Fibroblast of skin of back (primary cell): ENCODE measurements around the gene ARHGEF11.
A peak's percentile ranks its signal among the peaks of the same experiment; 100 is the strongest.
"Not testable (repeated sequence)": the region's sequence is repeated elsewhere in the genome, so short reads cannot be mapped to it uniquely, and the experiment has no call there.

ENCODE experiments used
- DNase-seq: peaks from one replicate; pipeline ENCODE4 v3.0.0-alpha.2; 2013

ARHGEF11 gene

DNA sequence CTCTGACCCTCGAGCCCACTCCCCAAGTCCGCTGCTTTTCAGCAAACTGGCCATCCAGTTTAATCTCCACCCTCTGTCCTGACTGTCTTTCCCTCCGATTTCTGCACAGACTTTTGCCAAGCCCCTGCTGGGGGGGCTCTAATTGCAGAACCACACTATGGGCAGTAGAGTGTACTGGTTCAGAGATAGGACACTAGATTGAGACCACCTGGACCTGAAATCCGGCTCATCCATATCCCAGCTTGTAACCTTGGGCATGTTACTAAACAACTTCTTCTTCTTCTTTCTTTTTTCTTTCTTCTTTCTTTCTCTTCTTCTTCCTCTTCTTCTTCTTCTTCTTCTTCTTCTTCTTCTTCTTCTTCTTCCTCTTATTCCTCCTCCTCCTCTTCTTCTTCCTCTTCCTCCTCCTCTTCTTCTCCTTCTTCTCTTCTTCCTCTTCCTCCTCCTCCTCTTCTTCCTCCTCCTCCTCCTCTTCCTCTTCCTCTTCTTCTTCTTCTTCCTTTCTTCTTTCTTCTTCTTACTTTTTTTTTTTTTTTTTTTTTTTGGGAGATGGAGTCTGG, 117.4 kb downstream of the ARHGEF11 start:
- no peak for DNase-seq

GRCh38 chr1:156927215-156928042, 118.1 kb downstream of the ARHGEF11 start:
- DNase-seq, result peak; percentile 76

DNA sequence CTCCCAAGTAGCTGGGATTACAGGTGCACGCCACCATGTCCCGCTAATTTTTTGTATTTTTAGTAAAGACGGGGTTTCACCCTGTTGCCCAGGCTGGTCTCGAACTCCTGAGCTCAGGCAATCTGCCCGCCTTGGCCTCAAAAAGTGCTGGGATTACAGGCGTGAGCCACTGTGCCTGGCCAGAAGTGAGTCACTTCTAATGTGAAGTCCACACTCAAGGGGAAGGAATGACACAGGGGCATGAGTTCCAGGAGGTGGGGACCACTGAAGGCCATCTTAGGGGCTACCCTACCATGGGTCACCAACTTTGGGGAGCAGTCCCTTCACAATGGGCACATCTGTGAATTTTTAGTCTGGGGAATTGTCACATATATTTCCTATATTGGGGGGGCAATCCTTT, 118.8 kb downstream of the ARHGEF11 start:
- DNase-seq, result not testable (repeated sequence)

- DNase-seq, result peak; percentile 83
Observed at GRCh38 chr1:156926175-156926574, 119.4 kb downstream of the ARHGEF11 start.

DNA sequence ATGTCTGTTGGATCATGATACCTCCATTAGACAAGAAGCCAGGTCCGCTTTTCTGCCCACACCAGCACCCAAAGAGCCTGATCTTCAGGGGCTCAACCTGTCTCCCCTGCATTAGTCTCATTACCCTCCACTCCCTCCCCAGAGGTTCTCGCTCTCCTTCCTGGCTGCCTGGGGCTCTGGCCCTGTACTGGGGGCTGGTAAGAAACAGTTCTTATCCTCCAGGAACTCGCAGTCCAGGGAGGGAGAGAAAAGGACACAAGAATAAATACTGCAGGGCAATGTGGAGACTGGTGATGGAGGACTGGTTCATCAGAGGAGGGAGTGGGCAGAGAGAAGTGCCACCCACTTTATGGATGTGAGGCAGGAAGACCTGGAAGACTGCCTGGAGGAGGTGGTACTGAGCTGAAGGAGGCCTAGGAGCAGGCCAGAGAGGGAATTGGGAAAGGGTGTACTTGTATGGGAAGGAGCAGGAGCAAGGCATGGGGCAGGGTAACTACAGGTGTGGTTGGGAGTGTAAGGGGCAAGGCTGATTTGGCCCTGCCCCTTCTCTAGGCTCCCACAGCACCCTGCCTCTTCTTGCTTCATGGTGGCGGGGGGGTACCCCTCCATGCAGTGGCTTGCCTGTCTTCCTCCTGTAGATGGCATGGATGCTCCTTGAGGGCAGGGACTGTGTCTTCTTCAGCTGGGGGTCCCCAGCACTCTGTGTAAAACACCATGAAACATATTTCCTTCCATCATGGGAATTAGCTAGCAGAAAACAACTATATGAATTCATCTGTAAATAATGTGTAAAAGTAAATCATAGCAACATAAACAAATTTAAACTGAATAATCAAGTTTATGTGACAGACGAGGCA, 120.2 kb downstream of the ARHGEF11 start:
- DNase-seq, result no peak

DNA sequence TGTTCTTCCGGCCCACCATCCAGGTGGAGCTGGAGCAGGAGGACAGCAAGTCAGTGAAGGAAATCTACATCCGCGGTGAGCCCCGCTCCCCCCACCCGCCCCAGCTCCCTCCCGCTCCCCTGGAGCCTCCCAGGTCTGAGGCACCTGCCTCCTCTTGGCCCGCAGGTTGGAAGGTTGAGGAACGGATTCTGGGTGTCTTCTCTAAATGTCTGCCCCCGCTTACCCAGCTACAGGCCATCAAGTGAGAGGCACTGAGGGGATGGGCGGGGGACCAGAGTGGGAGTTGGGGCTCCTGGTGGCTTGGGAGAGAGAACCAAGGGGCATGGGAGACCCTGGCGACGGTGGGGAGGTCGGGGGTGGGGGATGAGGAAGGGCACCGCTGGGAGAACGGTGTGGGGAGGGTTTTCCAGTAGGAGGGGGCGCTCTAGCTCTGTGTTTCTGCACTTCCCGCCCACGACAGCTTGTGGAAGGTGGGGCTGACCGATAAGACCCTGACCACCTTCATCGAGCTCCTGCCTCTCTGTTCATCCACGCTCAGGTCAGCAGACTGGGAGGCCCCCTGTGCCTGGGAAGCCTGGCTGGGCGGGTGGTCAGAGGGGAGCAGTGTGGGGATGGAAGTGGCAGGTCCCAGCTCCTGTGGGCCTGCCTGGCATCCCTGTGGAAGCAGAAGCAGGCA, 120.9 kb downstream of the ARHGEF11 start:
- no peak for DNase-seq

GRCh38 chr1:156923670-156924477, 121.7 kb downstream of the ARHGEF11 start:
- DNase-seq, result no peak

DNA sequence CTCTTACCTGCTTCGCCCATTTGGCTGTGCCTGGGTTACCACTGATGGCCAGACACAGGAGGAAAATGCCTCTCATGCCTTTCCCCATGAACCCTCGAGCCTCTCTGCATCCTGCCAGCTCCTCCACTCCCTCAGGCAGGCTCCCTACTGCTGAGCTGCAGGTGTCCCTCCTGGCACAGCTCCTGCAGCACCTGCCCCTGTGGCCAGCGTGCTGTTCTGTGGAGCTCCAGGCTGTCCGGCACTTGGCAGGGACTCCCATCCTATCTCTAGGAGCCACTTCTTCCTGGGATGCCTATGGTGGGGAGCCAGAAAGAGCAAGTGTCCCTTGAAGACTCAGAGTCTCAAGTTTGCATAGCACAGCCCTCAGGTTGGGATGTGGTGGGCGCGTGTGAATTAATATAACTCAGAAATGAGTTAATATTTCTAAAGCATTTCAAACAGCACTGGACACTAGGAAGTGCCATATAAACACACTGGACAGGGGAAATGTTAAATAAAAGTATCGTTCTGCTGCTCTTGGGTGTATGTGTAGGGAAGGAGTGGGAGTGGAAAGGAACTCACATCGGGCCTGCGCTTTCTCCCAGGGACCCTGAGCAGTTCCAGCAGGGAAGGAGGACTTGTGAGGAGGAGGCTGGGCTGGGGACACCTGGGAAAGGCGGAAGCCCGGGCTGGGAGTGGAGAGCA, 122.4 kb downstream of the ARHGEF11 start:
- DNase-seq, result no peak

GRCh38 chr1:156921053-156921529, 124.5 kb downstream of the ARHGEF11 start:
- no peak for DNase-seq

GRCh38 chr1:156920233-156921052, 125.1 kb downstream of the ARHGEF11 start, which contains the start of gene LRRC71:
TSS of gene LRRC71 (plus strand) at chr1:156920632. CDS start at chr1:156920804, 172 bp downstream.
- peak; percentile 76 for DNase-seq

DNA sequence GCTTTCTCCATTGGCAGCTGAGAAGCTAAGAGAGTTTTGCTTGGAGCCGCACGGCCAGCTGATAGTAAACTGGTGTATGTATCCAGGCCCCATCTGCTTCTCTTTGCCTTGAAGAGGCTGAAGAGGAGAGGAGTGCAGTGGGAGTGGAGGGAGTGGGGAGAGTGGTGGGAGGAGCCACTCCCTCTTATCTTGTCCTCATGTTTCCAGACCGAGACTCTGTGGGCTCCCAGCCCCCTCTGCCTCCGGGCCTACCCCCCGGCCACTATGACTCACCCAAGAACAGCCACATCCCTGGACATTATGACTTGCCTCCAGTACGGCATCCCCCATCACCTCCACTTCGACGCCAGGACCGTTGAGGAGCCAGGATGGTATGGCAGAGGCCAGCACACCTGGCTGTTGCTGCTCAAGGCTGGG, 131.1 kb downstream of the ARHGEF11 start:
- peak; percentile 70 for DNase-seq

DNA sequence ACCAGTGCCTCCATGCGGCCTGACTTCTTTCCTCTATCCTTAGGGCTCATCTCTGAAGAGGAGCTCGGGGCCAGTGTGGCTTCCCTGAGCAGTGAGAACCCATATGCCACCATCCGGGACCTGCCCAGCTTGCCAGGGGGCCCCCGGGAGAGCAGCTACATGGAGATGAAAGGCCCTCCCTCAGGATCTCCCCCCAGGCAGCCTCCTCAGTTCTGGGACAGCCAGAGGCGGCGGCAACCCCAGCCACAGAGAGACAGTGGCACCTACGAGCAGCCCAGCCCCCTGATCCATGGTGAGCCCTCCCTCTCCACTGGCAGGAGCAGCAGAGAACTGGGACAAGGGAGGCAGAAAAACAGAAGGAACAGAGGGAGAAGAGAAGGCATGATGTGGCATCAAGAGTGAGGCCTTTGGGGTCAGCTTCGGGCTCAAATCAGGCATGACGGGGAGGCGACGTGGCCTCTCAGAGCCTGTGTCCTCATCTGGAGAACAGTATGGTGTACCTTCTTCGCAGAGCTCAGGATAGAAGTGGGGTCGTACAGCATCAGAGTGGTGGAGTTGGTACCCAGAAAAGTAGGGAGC, 131.6 kb downstream of the ARHGEF11 start:
- no peak for DNase-seq

- peak; percentile 33 for DNase-seq
Observed at GRCh38 chr1:156912861-156913808, 132.4 kb downstream of the ARHGEF11 start.

DNA sequence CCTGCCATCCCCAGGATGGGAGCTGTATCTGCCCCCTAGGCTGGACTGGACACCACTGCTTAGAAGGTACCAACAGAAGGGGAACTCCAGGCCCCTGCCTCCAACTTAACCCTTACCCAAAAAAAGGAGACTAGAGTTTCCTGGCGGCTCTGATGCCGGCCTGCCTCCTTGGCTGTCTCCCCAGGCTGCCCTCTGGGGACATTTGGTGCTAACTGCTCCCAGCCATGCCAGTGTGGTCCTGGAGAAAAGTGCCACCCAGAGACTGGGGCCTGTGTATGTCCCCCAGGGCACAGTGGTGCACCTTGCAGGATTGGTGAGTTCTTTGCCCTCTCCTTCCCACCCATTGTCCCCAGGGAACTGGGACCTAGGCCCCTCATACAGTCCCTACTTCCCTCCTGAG, 133.2 kb downstream of the ARHGEF11 start:
- DNase-seq, result no peak

DNA sequence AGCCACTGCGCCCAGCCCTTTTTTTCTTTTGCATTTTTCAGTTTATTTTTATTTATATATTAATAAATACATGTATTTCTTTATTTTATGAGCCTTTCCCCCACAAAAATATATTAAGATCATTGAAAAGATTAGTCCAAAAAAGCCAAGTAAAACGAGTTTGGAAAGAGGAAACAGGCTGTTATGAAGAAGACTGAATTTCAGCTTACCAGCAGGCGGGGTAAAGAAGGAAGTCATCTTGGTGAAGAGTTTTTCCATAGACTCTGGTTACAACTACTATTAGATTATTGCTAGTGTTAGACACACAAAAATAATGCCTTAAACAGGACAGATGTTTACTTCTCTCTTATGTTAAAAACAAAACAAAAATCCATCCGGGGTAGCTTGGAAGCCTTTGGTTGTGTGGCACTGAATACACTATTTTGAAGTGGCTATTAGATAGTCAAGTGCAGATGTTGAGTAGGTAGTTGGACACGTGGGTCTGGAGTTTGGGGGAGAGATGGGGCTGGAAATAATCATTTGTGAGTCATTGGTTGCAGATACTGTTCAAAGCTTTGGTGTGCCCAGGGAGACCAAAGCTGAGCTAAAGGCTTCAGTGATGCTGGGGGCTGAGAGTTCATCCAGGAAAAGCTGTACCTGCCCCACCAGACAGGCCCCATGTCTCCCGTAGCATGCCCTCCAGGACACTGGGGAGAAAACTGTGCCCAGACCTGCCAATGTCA, 133.8 kb downstream of the ARHGEF11 start:
- DNase-seq, result no peak

GRCh38 chr1:156910309-156910782, 135.2 kb downstream of the ARHGEF11 start:
- DNase-seq, result no peak

- DNase-seq, result no peak
Observed at GRCh38 chr1:156909671-156910070, 135.9 kb downstream of the ARHGEF11 start.

- DNase-seq, result no peak
Observed at GRCh38 chr1:156908955-156909354, 136.6 kb downstream of the ARHGEF11 start.
